Thyroid gland (tissue), 4 donors: ENCODE results near the gene CYP19A1.

Source experiments
- POLR2A ChIP-seq, 2 donors: fragments of 450-650 bp; IDR thresholded peaks; one replicate each; pipeline ENCODE4 v1.6.1; 2017; ENCODE audit warnings: antibody characterized with exemption in 2 of 2, mild to moderate bottlenecking in 2 of 2, moderate library complexity in 1 of 2
- TF ChIP-seq, protein P1 (sequence below), 6 experiments: fragments of 200-600 bp in 3 of 6; fragments of 450-650 bp in 3 of 6; sonication (generic) in 3 of 6; IDR thresholded peaks; one replicate each; pipeline ENCODE4 v1.5.1; 2016 to 2019; ENCODE audit warnings: antibody characterized with exemption in 6 of 6, mild to moderate bottlenecking in 2 of 6, inconsistent platforms in 1 of 6, moderate library complexity in 1 of 6

GRCh38 chr15:51371266-51371665, 32.9 kb upstream of the CYP19A1 start:
- TF ChIP-seq POLR2A (IDR thresholded peaks at IDR 0.05), result no peak
- TF ChIP-seq, protein P1, sequence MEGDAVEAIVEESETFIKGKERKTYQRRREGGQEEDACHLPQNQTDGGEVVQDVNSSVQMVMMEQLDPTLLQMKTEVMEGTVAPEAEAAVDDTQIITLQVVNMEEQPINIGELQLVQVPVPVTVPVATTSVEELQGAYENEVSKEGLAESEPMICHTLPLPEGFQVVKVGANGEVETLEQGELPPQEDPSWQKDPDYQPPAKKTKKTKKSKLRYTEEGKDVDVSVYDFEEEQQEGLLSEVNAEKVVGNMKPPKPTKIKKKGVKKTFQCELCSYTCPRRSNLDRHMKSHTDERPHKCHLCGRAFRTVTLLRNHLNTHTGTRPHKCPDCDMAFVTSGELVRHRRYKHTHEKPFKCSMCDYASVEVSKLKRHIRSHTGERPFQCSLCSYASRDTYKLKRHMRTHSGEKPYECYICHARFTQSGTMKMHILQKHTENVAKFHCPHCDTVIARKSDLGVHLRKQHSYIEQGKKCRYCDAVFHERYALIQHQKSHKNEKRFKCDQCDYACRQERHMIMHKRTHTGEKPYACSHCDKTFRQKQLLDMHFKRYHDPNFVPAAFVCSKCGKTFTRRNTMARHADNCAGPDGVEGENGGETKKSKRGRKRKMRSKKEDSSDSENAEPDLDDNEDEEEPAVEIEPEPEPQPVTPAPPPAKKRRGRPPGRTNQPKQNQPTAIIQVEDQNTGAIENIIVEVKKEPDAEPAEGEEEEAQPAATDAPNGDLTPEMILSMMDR (IDR thresholded peaks at IDR 0.05), result no peak
